GM18870 (cell line): ENCODE measurements around the gene RNU5D-1.
"Not testable (repeated sequence)": the region's sequence is repeated elsewhere in the genome, so short reads cannot be mapped to it uniquely, and the experiment has no call there.

ENCODE experiments used
- ATAC-seq: cut with Tn5 transposase; IDR thresholded peaks from one replicate; pipeline ENCODE4 v1.9.1; 2021; ENCODE audit warnings: moderate library complexity; ENCODE audit not compliant: unreplicated experiment

RNU5D-1 gene

GRCh38 chr1:44701141-44701573 lies 29.8 kb downstream of the RNU5D-1 start:
- ATAC-seq: no peak

- no peak for ATAC-seq
Observed at GRCh38 chr1:44700573-44700972, 30.4 kb downstream of the RNU5D-1 start.

- not testable (repeated sequence) for ATAC-seq
Observed at GRCh38 chr1:44699375-44699774, 31.6 kb downstream of the RNU5D-1 start.

GRCh38 chr1:44698138-44698537 lies 32.8 kb downstream of the RNU5D-1 start:
- ATAC-seq: no peak

- no peak for ATAC-seq
Observed at GRCh38 chr1:44696789-44697345, 34.1 kb downstream of the RNU5D-1 start.

GRCh38 chr1:44696101-44696500 lies 34.9 kb downstream of the RNU5D-1 start:
- ATAC-seq: no peak

- no peak for ATAC-seq
Observed at GRCh38 chr1:44695671-44696070, 35.3 kb downstream of the RNU5D-1 start.

- peak; percentile 39 for ATAC-seq
Observed at GRCh38 chr1:44694863-44695478, 36.0 kb downstream of the RNU5D-1 start.

GRCh38 chr1:44693900-44694299 lies 37.1 kb downstream of the RNU5D-1 start:
- ATAC-seq: no peak

- no peak for ATAC-seq
Observed at GRCh38 chr1:44693159-44693558, 37.8 kb downstream of the RNU5D-1 start.

- no peak for ATAC-seq
Observed at GRCh38 chr1:44689447-44689765, 41.6 kb downstream of the RNU5D-1 start.

- no peak for ATAC-seq
Observed at GRCh38 chr1:44688760-44689446, 42.1 kb downstream of the RNU5D-1 start.

- no peak for ATAC-seq
Observed at GRCh38 chr1:44685881-44686280, 45.1 kb downstream of the RNU5D-1 start.

- no peak for ATAC-seq
Observed at GRCh38 chr1:44685218-44685617, 45.8 kb downstream of the RNU5D-1 start.

- peak; percentile 88 for ATAC-seq
Observed at GRCh38 chr1:44684525-44684924, 46.4 kb downstream of the RNU5D-1 start.

GRCh38 chr1:44682883-44683265 lies 48.1 kb downstream of the RNU5D-1 start:
- ATAC-seq: no peak

GRCh38 chr1:44681905-44682882 lies 48.8 kb downstream of the RNU5D-1 start:
- ATAC-seq: no peak
